AG04449 (cell line): ENCODE data around the gene PAK4.

Source experiments
- CTCF ChIA-PET: fragments of 350-600 bp; formaldehyde crosslinking; extraction: SDS; loops from one replicate; lab custom pipeline; 2021; ENCODE audit warnings: antibody characterized with exemption; lab: Yijun Ruan, JAX
- POLR2A ChIA-PET: fragments of 400-600, 350-600 bp; formaldehyde crosslinking; extraction: SDS; loops from one replicate; lab custom pipeline; 2020; ENCODE audit warnings: antibody characterized with exemption, inconsistent platforms; lab: Yijun Ruan, JAX
- DNase-seq: peaks from one replicate; pipeline ENCODE4 v3.0.0-alpha.2; 2010; ENCODE audit warnings: low read depth, low spot score
- H3K4me3 ChIP-seq: 2 replicates; pipeline ENCODE4 v1.5.1; 2011; ENCODE audit warnings: low read depth, mild to moderate bottlenecking, control low read depth, low read length
- CTCF ChIP-seq: IDR thresholded peaks from one replicate; pipeline ENCODE4 v1.5.1; 2011; ENCODE audit warnings: mild to moderate bottlenecking, moderate library complexity, low read length, control low read depth, inconsistent platforms; ENCODE audit not compliant: insufficient read depth; ENCODE audit errors: missing control alignments

PAK4 gene

GRCh38 chr19:39196860-39197562 is 71.4 kb downstream of the PAK4 start, which contains the start of gene NCCRP1:
TSS of gene NCCRP1 (plus strand) at chr19:39196964. CDS start at chr19:39196983, 19 bp downstream.
- no peak for DNase-seq
- no peak for TF ChIP-seq CTCF
- no peak within 1 kb of the TSS for H3K4me3 ChIP-seq
- CTCF ChIA-PET: interaction anchor here (1.6 kb wide), 1 partner anchor 10 kb away, joined by 4 read pairs; no protein-coding TSS in a partner anchor
- POLR2A ChIA-PET: no interaction called here

GRCh38 chr19:39197808-39198207 is 72.2 kb downstream of the PAK4 start:
- POLR2A ChIA-PET: interaction anchor here (0.6 kb wide), 1 partner anchor 139 kb away, joined by 3 read pairs; no protein-coding TSS in a partner anchor
- no peak for DNase-seq
- no peak for TF ChIP-seq CTCF
- CTCF ChIA-PET: interaction anchor here (1.6 kb wide), 1 partner anchor 11 kb away, joined by 4 read pairs; no protein-coding TSS in a partner anchor
- no peak overlapping the region for H3K4me3 ChIP-seq

GRCh38 chr19:39199025-39199424 is 73.4 kb downstream of the PAK4 start:
- no peak for TF ChIP-seq CTCF
- no peak for DNase-seq
- POLR2A ChIA-PET: no interaction called here

GRCh38 chr19:39200066-39200802 is 74.6 kb downstream of the PAK4 start:
- TF ChIP-seq CTCF: no peak
- ChIA-PET CTCF (interaction anchor here (1.9 kb wide), 1 partner anchor 78 kb away, joined by 4 read pairs; no protein-coding TSS in a partner anchor), POLR2A (no interaction called here)
- no peak overlapping the region for H3K4me3 ChIP-seq
- DNase-seq: no peak

More at GRCh38 chr19:39199025-39199424, 73.4 kb downstream of the PAK4 start:
- CTCF ChIA-PET: interaction anchor here (1.0 to 1.9 kb wide), 2 partner anchors 11 to 77 kb away, joined by 4 to 6 read pairs; no protein-coding TSS in a partner anchor
- H3K4me3 ChIP-seq: no peak overlapping the region

GRCh38 chr19:39200803-39201115 is 75.2 kb downstream of the PAK4 start:
- DNase-seq: no peak
- ChIA-PET POLR2A (no interaction called here), CTCF (interaction anchor here (1.9 kb wide), 1 partner anchor 79 kb away, joined by 4 read pairs; no protein-coding TSS in a partner anchor)
- TF ChIP-seq CTCF: no peak
- H3K4me3 ChIP-seq: no peak overlapping the region

GRCh38 chr19:39202998-39203355 is 77.4 kb downstream of the PAK4 start:
- CTCF ChIA-PET: interaction anchor here (1.2 kb wide), 1 partner anchor 15 kb away, joined by 3 read pairs; no protein-coding TSS in a partner anchor
- no peak for DNase-seq
- no peak for TF ChIP-seq CTCF
- H3K4me3 ChIP-seq: no peak overlapping the region
- POLR2A ChIA-PET: no interaction called here
